KOPT-K1 (cell line): ENCODE measurements around the gene CCDC152.
"Not testable (repeated sequence)": the region's sequence is repeated elsewhere in the genome, so short reads cannot be mapped to it uniquely, and the experiment has no call there.

Experiments used
- H3K27ac ChIP-seq: fragments of 200-600 bp; sonication (generic); 2 replicates; pipeline ENCODE4 v1.5.1; 2016; ENCODE audit warnings: antibody characterized with exemption, mild to moderate bottlenecking, low read depth, low read length; ENCODE audit not compliant: poor library complexity, severe bottlenecking
- H3K36me3 ChIP-seq: fragments of 200-600 bp; sonication (generic); 2 replicates; pipeline ENCODE4 v1.5.1; 2017; ENCODE audit warnings: antibody characterized with exemption, mild to moderate bottlenecking, low read length, moderate library complexity; ENCODE audit not compliant: insufficient read depth
- H3K9me3 ChIP-seq: fragments of 200-600 bp; sonication (generic); 2 replicates; pipeline ENCODE4 v1.5.1; 2017; ENCODE audit warnings: antibody characterized with exemption, low read length, mild to moderate bottlenecking; ENCODE audit not compliant: insufficient read depth, poor library complexity, severe bottlenecking

The CCDC152 gene, protein sequence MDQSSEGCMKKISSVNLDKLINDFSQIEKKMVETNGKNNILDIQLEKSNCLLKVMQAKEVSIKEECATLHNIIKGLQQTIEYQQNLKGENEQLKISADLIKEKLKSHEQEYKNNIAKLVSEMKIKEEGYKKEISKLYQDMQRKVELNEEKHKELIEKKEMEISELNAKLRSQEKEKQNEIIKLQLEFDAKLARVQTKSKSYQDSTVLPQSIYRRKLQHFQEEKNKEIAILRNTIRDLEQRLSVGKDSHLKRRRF

GRCh38 chr5:42756606-42757601 lies at the start of gene CCDC152:
Gene CCDC152, plus strand, starts transcription at chr5:42756818. Its CDS starts 2,304 bp downstream, at chr5:42759122.
- H3K36me3 ChIP-seq: peaks cover 33% of the 10 kb centered on the region
- no peaks in the 10 kb centered on the region for H3K9me3 ChIP-seq
- H3K27ac ChIP-seq: peak within 1 kb of the TSS; percentile 68

- Histone ChIP-seq H3K9me3 (no peaks in the 10 kb centered on the region), H3K36me3 (no peaks in the 10 kb centered on the region), H3K27ac (no peak overlapping the region)
These were observed 40.8 kb upstream of the CCDC152 start for GRCh38 chr5:42715785-42716184.

- Histone ChIP-seq H3K27ac (no peak overlapping the region), H3K9me3 (no peaks in the 10 kb centered on the region), H3K36me3 (no peaks in the 10 kb centered on the region)
These were observed 38.0 kb upstream of the CCDC152 start for GRCh38 chr5:42718591-42718990.

DNA sequence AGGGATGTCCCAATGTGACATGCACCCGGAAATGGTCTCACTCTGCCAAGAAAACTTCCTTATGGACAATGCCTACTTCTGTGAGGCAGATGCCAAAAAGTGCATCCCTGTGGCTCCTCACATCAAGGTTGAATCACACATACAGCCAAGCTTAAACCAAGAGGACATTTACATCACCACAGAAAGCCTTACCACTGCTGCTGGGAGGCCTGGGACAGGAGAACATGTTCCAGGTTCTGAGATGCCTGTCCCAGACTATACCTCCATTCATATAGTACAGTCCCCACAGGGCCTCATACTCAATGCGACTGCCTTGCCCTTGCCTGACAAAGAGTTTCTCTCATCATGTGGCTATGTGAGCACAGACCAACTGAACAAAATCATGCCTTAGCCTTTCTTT lies 37.6 kb upstream of the CCDC152 start:
- Histone ChIP-seq H3K9me3 (no peaks in the 10 kb centered on the region), H3K27ac (no peak overlapping the region), H3K36me3 (no peaks in the 10 kb centered on the region)

DNA sequence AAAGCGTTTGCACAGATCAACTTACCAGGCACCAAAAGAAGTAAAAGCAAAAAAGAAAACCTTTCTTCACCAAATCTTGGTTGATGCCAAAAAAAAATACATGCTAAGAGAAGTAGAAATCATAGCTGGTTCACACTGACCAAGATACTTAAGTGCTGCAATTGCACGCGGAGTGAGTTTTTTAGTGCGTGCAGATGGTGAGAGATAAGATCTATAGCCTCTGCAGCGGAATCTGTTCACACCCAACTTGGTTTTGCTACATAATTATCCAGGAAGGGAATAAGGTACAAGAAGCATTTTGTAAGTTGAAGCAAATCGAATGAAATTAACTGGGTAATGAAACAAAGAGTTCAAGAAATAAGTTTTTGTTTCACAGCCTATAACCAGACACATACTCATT lies 36.4 kb upstream of the CCDC152 start:
- H3K27ac ChIP-seq: no peak overlapping the region
- no peaks in the 10 kb centered on the region for H3K36me3 ChIP-seq
- H3K9me3 ChIP-seq: no peaks in the 10 kb centered on the region

DNA sequence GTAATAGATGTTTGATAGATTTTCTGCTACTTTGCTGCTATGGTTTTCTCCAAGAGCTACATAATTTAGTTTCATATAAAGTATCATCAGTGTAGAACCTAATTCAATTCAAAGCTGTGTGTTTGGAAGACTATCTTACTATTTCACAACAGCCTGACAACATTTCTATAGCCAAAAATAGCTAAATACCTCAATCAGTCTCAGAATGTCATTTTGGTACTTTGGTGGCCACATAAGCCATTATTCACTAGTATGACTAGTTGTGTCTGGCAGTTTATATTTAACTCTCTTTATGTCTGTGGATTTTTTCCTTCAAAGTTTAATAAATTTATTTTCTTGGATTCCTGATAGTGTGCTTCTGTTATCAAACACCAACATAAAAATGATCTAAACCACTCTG lies 35.1 kb upstream of the CCDC152 start:
- H3K36me3 ChIP-seq: no peaks in the 10 kb centered on the region
- H3K9me3 ChIP-seq: no peaks in the 10 kb centered on the region
- no peak overlapping the region for H3K27ac ChIP-seq

- H3K36me3 ChIP-seq, H3K27ac ChIP-seq, H3K9me3 ChIP-seq: not testable (repeated sequence)
These were observed 22.0 kb upstream of the CCDC152 start for GRCh38 chr5:42734531-42735058.

DNA sequence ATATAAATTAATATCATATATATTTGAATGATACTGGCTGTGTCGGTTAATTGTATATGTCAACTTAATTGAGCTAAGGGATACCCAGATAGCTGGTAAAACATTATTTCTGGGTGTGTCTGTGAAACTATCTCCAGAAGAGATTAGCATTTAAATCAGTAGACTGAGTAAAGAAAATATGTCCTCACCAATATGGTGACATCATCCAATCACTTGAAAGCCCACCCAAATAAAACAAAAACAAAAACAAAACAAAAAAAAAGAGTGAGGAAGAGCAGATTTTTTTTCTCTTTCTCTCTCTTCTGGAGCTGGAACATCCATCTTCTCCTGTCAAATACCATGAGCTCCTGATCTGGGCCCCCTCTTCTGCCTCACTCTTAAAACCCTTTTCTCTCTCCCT lies 15.7 kb upstream of the CCDC152 start:
- H3K9me3 ChIP-seq: no peaks in the 10 kb centered on the region
- H3K27ac ChIP-seq: no peak overlapping the region
- no peaks in the 10 kb centered on the region for H3K36me3 ChIP-seq

DNA sequence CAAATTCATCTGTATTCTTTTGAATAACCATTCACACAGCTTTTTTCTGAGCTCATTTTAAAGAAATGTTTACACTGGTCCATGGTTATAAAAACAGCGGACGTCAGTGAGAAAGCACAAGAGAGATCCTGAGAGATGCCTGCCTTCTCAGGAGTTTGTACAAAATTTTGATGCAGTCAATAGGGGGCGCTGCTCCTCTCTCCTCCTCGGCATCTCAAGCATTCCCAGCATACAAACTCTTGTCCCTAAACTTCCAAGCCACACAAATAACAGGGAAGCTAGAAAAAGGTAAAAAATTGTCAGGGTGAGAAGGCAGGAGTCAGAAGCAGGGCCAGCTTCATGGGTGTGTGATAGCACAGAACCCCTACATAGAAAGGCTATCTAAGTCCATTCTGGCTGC lies 11.2 kb upstream of the CCDC152 start:
- Histone ChIP-seq H3K27ac (no peak overlapping the region), H3K9me3 (no peaks in the 10 kb centered on the region), H3K36me3 (no peaks in the 10 kb centered on the region)

- Histone ChIP-seq H3K9me3 (no peaks in the 10 kb centered on the region), H3K27ac (no peak overlapping the region), H3K36me3 (no peaks in the 10 kb centered on the region)
These were observed 10.8 kb upstream of the CCDC152 start for GRCh38 chr5:42745856-42746255.

- no peaks in the 10 kb centered on the region for H3K9me3 ChIP-seq
- H3K36me3 ChIP-seq: no peaks in the 10 kb centered on the region
- peak overlapping the region; percentile 32 for H3K27ac ChIP-seq
These were observed 7.6 kb upstream of the CCDC152 start for GRCh38 chr5:42749020-42749419.

- H3K27ac ChIP-seq: no peak overlapping the region
- no peaks in the 10 kb centered on the region for H3K36me3 ChIP-seq
- H3K9me3 ChIP-seq: no peaks in the 10 kb centered on the region
These were observed 6.1 kb upstream of the CCDC152 start for GRCh38 chr5:42750507-42750906.

GRCh38 chr5:42751044-42751443 lies 5.6 kb upstream of the CCDC152 start:
- Histone ChIP-seq H3K27ac (no peak overlapping the region), H3K36me3 (no peaks in the 10 kb centered on the region), H3K9me3 (no peaks in the 10 kb centered on the region)

GRCh38 chr5:42753099-42753498 lies 3.5 kb upstream of the CCDC152 start:
- Histone ChIP-seq H3K27ac (no peak overlapping the region), H3K9me3 (no peaks in the 10 kb centered on the region), H3K36me3 (no peaks in the 10 kb centered on the region)

DNA sequence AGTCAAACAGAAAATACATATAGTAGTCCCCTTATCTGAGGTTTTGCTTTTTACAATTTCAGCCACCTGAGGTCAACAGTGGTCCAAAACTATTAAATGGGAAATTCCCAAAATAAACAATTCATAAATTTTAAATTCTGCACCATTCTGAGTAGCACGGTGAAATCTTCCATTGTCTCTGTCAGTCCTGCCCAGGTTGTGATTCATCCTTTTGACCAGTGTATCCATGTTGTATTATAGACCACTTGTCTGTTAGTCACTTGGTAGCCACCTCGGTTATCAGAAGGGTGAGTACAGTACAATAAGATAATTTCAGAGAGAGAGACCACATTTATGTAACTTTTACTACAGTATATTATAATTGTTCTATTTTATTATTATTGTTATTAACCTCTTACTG lies 2.8 kb downstream of the CCDC152 start:
- peaks cover 58% of the 10 kb centered on the region for H3K36me3 ChIP-seq
- H3K27ac ChIP-seq: no peak overlapping the region

More for the DNA sequence above, 2.8 kb downstream of the CCDC152 start:
- H3K9me3 ChIP-seq: no peaks in the 10 kb centered on the region
